ENCODE data around the gene NEK4.

DNA sequence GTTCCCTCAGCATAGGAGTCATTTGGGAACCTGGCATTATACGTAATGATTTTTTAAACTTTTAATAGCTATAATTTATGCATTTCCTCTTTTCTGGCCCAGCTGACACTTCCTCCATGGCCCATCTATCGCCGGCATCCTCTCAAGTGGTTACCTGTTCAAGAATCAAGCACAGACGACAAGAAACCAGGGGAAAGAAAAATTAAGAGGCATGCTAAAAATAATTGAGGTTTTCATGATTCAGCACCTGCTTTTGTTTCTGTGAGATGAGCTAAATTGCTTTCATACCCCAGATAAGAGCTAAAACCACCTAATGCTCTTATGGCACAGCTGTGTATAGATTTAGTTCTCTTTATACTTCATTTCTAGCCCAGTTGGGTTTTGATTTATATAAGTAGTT lies 63.2 kb downstream of the NEK4 start:
- no peak for TF ChIP-seq MXI1 (IDR thresholded peaks at IDR 0.05; ENCODE audit: low read depth, low read length)
- no peak for TF ChIP-seq EP300 (IDR thresholded peaks at IDR 0.05; ENCODE audit: borderline replicate concordance in 1 of 2, low read depth in 1 of 2, low read length in 1 of 2)
